Body of pancreas (tissue), 4 donors: ENCODE measurements around the gene DAW1. TPM values are rescaled to one million over a fixed set of nuclear protein-coding genes. Genes with fewer than 3 reads are reported as not detected.
A peak's percentile ranks its signal among the peaks of the same experiment; 100 is the strongest.

ENCODE experiments used
- ATAC-seq: fragments of 150-250 bp; one replicate; pipeline ENCODE4 v1.9.1; 2016
- DNase-seq, 4 donors: peaks; one replicate each; pipeline ENCODE4 v3.0.0-alpha.2; 2019
- H3K27ac ChIP-seq, 4 donors: fragments of 200-600 bp; sonication (generic); 1 replicate in 3 of 4; 2 replicates in 1 of 4; pipeline versions ENCODE4 v1.5.1 to v1.6.1; 2016 to 2019; ENCODE audit warnings: mild to moderate bottlenecking in 1 of 4, mixed read lengths in 1 of 4, moderate library complexity in 1 of 4
- H3K27me3 ChIP-seq, 2 donors: fragments of 200-600 bp; sonication (generic); one replicate each; pipeline ENCODE4 v1.6.0; 2016; ENCODE audit warnings: mild to moderate bottlenecking in 1 of 2
- H3K36me3 ChIP-seq, 2 donors: fragments of 200-600 bp; sonication (generic); replicated peaks in 1 of 2; 2 replicates each; pipeline ENCODE4 v1.5.1; 2016; ENCODE audit warnings: low read depth in 2 of 2; ENCODE audit not compliant: insufficient read depth in 1 of 2
- H3K4me1 ChIP-seq: fragments of 200-600 bp; sonication (generic); one replicate; pipeline ENCODE4 v1.6.0; 2016
- H3K4me3 ChIP-seq, 2 donors: fragments of 200-600 bp; sonication (generic); 1 replicate in 1 of 2; 2 replicates in 1 of 2; pipeline ENCODE4 v1.5.1; 2016 to 2019
- H3K9me3 ChIP-seq, 3 donors: fragments of 200-600 bp; sonication (generic); 1 replicate in 2 of 3; 2 replicates in 1 of 3; pipeline ENCODE4 v1.5.1; 2016
- POLR2A ChIP-seq, 3 donors: fragments of 450-650 bp; IDR thresholded peaks; one replicate each; pipeline ENCODE4 v1.6.1; 2016; ENCODE audit warnings: antibody characterized with exemption in 3 of 3, mild to moderate bottlenecking in 2 of 3
- WGBS, 2 donors: methylation state at CpG; one replicate each; pipeline ENCODE4 v1.1.5; 2017; 5-methylcytosine and 5-hydroxymethylcytosine counted together
- intact Hi-C: fragments of 100-400 bp; cut with DNase I; formaldehyde crosslinking; loops from one replicate; pipeline ENCODE4 v1.15.1; 2023
- total RNA-seq, 2 donors: library from RNA; depleted of rRNA; stranded (reverse); fragments of >200 nt; gene quantifications; one replicate each; pipeline ENCODE4 v1.1.0, GENCODE V29; 2016
- TF ChIP-seq, protein P1 (sequence below), 7 experiments: fragments of 450-650 bp in 4 of 7; fragments of 200-600 bp in 3 of 7; sonication (generic) in 3 of 7; IDR thresholded peaks; one replicate each; pipeline ENCODE4 v1.5.1; 2016 to 2019; ENCODE audit warnings: antibody characterized with exemption in 7 of 7

DAW1 gene
- total RNA-seq, 2 donors from 2014 or later = not detected

DNA sequence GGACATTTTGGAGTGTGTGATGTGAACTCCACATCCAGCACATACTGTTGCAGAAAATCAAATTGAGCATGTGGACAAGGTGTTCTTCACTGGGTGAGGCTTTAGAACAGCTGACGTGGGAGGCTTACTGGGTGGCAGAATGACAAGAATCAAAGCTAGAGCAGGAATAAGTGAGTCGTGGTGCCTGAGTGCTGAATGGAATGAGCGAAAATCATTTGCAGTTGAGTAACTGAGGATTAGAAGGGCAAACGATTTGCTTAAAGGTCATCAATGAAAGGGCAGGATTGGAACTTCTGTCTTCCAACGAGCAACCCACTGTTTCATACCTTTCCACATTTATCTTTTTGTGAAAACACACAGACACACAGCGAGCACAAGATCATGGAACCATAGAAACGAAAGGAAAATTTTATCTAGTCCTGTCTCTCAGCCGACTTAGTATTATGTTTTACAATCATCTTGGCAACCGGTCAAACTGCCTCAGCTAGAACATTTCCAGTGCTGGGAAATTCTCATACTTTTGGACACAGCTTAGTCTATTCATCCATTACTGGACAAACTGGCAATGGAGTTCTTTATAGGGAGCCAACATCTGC is 7.2 kb upstream of the DAW1 start:
- peak in 1 of 4 donors; percentile 13 for DNase-seq
- Histone ChIP-seq H3K36me3 (no peaks in the 10 kb centered on the region), H3K9me3 (no peaks in the 10 kb centered on the region), H3K27ac (no peak overlapping the region), H3K4me3 (no peak overlapping the region), H3K4me1 (no peaks in the 10 kb centered on the region), H3K27me3 (no peaks in the 10 kb centered on the region)
- 39 to 42% methylated on average over 9 of the region's 9 CpGs for WGBS, 2 donors
- no peak for TF ChIP-seq POLR2A (IDR thresholded peaks at IDR 0.05)
- TF ChIP-seq, protein P1, sequence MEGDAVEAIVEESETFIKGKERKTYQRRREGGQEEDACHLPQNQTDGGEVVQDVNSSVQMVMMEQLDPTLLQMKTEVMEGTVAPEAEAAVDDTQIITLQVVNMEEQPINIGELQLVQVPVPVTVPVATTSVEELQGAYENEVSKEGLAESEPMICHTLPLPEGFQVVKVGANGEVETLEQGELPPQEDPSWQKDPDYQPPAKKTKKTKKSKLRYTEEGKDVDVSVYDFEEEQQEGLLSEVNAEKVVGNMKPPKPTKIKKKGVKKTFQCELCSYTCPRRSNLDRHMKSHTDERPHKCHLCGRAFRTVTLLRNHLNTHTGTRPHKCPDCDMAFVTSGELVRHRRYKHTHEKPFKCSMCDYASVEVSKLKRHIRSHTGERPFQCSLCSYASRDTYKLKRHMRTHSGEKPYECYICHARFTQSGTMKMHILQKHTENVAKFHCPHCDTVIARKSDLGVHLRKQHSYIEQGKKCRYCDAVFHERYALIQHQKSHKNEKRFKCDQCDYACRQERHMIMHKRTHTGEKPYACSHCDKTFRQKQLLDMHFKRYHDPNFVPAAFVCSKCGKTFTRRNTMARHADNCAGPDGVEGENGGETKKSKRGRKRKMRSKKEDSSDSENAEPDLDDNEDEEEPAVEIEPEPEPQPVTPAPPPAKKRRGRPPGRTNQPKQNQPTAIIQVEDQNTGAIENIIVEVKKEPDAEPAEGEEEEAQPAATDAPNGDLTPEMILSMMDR (IDR thresholded peaks at IDR 0.05) = no peak
- no peak for ATAC-seq
- intact Hi-C loops = no loop called here

- WGBS, 2 donors = 66 to 74% methylated on average over 4 of the region's 4 CpGs
Observed at GRCh38 chr2:227865291-227865690, 6.1 kb upstream of the DAW1 start.

DNA sequence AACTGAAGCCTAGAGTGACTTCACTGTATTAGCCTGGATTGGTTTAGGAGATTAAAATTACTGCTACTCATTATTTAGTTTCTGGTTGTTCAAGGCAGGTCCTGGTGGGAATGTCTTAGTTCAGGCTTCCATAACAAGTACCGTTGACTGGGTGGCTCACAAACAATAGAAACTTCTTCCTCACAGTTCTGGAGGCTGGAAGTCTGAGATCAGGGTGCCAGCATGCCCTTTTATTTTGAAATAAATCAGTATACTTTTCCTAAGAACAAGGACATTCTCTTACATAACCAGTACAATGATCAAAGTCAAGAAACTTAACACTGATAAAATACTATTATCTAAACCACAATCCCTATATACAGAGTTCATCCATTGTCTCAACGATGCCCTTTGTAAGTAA is 4.0 kb upstream of the DAW1 start:
- intact Hi-C loops = no loop called here
- no peak for TF ChIP-seq POLR2A (IDR thresholded peaks at IDR 0.05)
- TF ChIP-seq, protein P1 (IDR thresholded peaks at IDR 0.05) = no peak
- no peaks in the 10 kb centered on the region for H3K36me3 ChIP-seq
- H3K4me3 ChIP-seq = no peak overlapping the region
- DNase-seq (no peak), ATAC-seq (no peak)
- H3K27me3 ChIP-seq = no peaks in the 10 kb centered on the region
- H3K4me1 ChIP-seq = peaks cover 7% of the 10 kb centered on the region
- no peaks in the 10 kb centered on the region for H3K9me3 ChIP-seq
- no peak overlapping the region for H3K27ac ChIP-seq
- WGBS, 2 donors = 44 to 71% methylated on average over 2 of the region's 2 CpGs

More at GRCh38 chr2:227865291-227865690, 6.1 kb upstream of the DAW1 start:
- no peak overlapping the region for H3K27ac ChIP-seq
- no peak overlapping the region for H3K4me3 ChIP-seq
- no peaks in the 10 kb centered on the region for H3K36me3 ChIP-seq
- no peaks in the 10 kb centered on the region for H3K9me3 ChIP-seq
- intact Hi-C loops = no loop called here
- no peaks in the 10 kb centered on the region for H3K27me3 ChIP-seq
- no peaks in the 10 kb centered on the region for H3K4me1 ChIP-seq
- no peak for ATAC-seq
- TF ChIP-seq POLR2A (IDR thresholded peaks at IDR 0.05) = no peak
- TF ChIP-seq, protein P1 (IDR thresholded peaks at IDR 0.05) = no peak
- DNase-seq = no peak

DNA sequence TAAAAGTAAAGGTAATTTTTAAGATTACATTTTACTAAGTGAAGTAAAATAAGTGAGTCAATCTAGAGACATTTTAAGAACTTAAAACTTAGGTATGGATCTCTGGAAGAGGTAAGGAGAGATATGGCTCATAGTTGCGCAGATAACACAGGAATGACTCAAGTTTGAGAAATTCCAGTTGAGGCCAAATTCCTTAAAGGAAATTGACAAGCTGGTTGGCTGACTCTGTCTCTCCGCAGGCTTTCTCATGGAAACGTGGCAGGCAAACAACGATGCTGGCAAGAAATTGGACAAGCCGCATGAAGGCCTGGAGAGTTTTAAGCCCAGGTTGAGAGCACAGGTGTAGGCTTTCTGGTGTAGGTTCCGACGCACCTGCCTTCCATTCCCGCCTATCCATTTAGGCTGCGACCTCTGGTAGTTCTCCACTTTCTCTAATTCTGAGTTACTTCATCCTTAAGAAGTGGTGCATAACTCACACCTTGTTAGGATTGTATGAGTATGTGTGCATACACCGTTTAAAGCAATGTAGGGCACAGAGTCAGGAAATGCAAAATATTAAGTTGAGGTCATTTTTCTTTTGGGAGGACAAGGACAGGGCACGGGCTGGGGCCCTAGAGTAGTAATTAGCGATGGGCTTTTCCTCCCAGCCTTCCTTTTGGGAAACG is 589 bp upstream of the DAW1 start:
- H3K9me3 ChIP-seq = no peaks in the 10 kb centered on the region
- no peak for DNase-seq
- 59 to 64% methylated on average over 13 of the region's 13 CpGs for WGBS, 2 donors
- no peak for TF ChIP-seq POLR2A (IDR thresholded peaks at IDR 0.05)
- TF ChIP-seq, protein P1 (IDR thresholded peaks at IDR 0.05) = no peak
- H3K36me3 ChIP-seq = no peaks in the 10 kb centered on the region
- no peak overlapping the region for H3K4me3 ChIP-seq
- no peaks in the 10 kb centered on the region for H3K27me3 ChIP-seq
- H3K4me1 ChIP-seq = peaks cover 7% of the 10 kb centered on the region
- intact Hi-C loops = no loop called here
- no peak overlapping the region for H3K27ac ChIP-seq
- ATAC-seq = no peak

DNA sequence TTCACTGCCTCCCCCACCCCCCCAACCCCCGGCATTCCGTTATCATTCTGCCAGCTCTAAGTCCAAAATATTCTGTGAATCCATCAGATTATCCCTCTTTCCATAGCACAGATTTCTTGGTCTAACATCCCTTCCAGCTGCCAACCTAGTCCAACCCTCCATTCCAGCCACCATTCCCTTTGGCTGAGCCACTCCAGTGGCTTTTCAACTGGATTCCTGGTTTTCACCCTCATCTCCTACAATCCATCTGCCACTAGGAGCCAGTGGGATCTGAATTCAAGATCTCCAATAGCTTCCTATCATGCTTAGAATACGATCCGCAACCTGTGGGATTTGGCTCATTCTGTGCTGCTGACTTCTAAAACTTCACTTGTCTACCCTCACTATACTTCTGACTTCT is 1.2 kb downstream of the DAW1 start:
- no peak for TF ChIP-seq POLR2A (IDR thresholded peaks at IDR 0.05)
- TF ChIP-seq, protein P1 (IDR thresholded peaks at IDR 0.05) = no peak
- intact Hi-C loops = no loop called here
- no peak overlapping the region for H3K4me3 ChIP-seq
- H3K9me3 ChIP-seq = no peaks in the 10 kb centered on the region
- DNase-seq = no peak
- H3K27me3 ChIP-seq = no peaks in the 10 kb centered on the region
- H3K27ac ChIP-seq = no peak overlapping the region
- WGBS, 2 donors = 72 to 79% methylated on average over 4 of the region's 4 CpGs
- no peaks in the 10 kb centered on the region for H3K36me3 ChIP-seq
- no peak for ATAC-seq
- H3K4me1 ChIP-seq = peaks cover 7% of the 10 kb centered on the region
